HEK293T (cell line): Measurements from ENCODE around the gene LMO2.
"Not testable (repeated sequence)": the region's sequence is repeated elsewhere in the genome, so short reads cannot be mapped to it uniquely, and the experiment has no call there.

Experiments
- CTCF ChIA-PET: fragments of 350-600 bp; formaldehyde crosslinking; extraction: SDS; loops from one replicate; lab custom pipeline; 2021; ENCODE audit warnings: antibody characterized with exemption, inconsistent platforms; lab: Yijun Ruan, JAX
- POLR2A ChIA-PET: fragments of 350-600 bp; formaldehyde crosslinking; extraction: SDS; loops from one replicate; lab custom pipeline; 2020; ENCODE audit warnings: antibody characterized with exemption, inconsistent platforms; lab: Yijun Ruan, JAX
- DNase-seq: peaks from one replicate; pipeline ENCODE4 v3.0.0; 2012; ENCODE audit warnings: mixed read lengths; ENCODE audit errors: extremely low spot score
- ARNT ChIP-seq: fragments of 450-650 bp; IDR thresholded peaks from 2 replicates; pipeline ENCODE4 v1.6.1; 2017; ENCODE audit warnings: mild to moderate bottlenecking
- BHLHE40 ChIP-seq: fragments of 450-650 bp; IDR thresholded peaks from 2 replicates; pipeline ENCODE4 v1.6.1; 2016; ENCODE audit warnings: mild to moderate bottlenecking, moderate library complexity, borderline replicate concordance
- CTBP1 ChIP-seq: fragments of 450-650 bp; IDR thresholded peaks from 2 replicates; pipeline ENCODE4 v1.6.1; 2016; ENCODE audit warnings: borderline replicate concordance
- ELF4 ChIP-seq: fragments of 450-650 bp; IDR thresholded peaks from 2 replicates; pipeline ENCODE4 v1.6.1; 2017; ENCODE audit warnings: antibody characterized with exemption
- FOXA1 ChIP-seq: fragments of 450-650 bp; IDR thresholded peaks from 2 replicates; pipeline ENCODE4 v1.6.1; 2016; ENCODE audit warnings: mild to moderate bottlenecking
- FOXK2 ChIP-seq: fragments of 450-650 bp; IDR thresholded peaks from 2 replicates; pipeline ENCODE4 v1.6.1; 2016; ENCODE audit warnings: mild to moderate bottlenecking
- FOXM1 ChIP-seq: fragments of 450-650 bp; IDR thresholded peaks from 2 replicates; pipeline ENCODE4 v1.6.1; 2017; ENCODE audit warnings: mild to moderate bottlenecking, borderline replicate concordance
- HDGF ChIP-seq: fragments of 450-650 bp; IDR thresholded peaks from 2 replicates; pipeline ENCODE4 v1.6.1; 2017; ENCODE audit warnings: antibody characterized with exemption, borderline replicate concordance
- L3MBTL2 ChIP-seq: fragments of 450-650 bp; conservative IDR thresholded peaks from 2 replicates; pipeline ENCODE4 v1.6.1; 2016; ENCODE audit warnings: mild to moderate bottlenecking
- LEF1 ChIP-seq: fragments of 450-650 bp; IDR thresholded peaks from 2 replicates; pipeline ENCODE4 v1.6.1; 2017; ENCODE audit warnings: mild to moderate bottlenecking, borderline replicate concordance
- NFRKB ChIP-seq: fragments of 450-650 bp; IDR thresholded peaks from 2 replicates; pipeline ENCODE4 v1.6.1; 2016; ENCODE audit warnings: mild to moderate bottlenecking, moderate library complexity
- SP1 ChIP-seq: fragments of 450-650 bp; IDR thresholded peaks from 2 replicates; pipeline ENCODE4 v1.6.1; 2017
- SUZ12 ChIP-seq: fragments of 450-650 bp; IDR thresholded peaks from 2 replicates; pipeline ENCODE4 v1.6.1; 2016; ENCODE audit warnings: mild to moderate bottlenecking
- TARDBP ChIP-seq: fragments of 450-650 bp; IDR thresholded peaks from 2 replicates; pipeline ENCODE4 v1.6.1; 2016
- ZNF384 ChIP-seq: fragments of 450-650 bp; IDR thresholded peaks from 2 replicates; pipeline ENCODE4 v1.6.1; 2016
- TF ChIP-seq, protein P1 (sequence below): fragments of 450-650 bp; IDR thresholded peaks from 2 replicates; pipeline ENCODE4 v1.6.1; 2016

The LMO2 gene

DNA sequence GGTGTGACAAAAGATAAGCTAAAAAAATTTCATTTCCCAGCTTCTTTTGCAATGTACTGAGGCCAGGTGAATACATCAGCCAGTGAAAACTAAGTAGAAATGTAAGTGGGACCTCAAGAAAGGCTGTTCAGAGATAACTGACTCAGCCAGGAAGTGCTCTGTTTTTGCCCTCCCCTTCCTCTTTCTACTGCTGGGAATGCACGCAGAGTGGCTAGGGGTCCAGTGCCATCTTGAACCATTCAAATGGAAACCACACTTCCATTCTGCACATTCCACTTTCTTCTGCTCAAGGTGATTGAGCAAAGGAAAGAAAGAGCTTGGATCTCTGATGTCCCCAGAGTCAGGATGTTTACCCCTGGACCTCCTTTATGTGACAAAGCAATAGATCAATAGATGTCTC, 27.8 kb upstream of the LMO2 start:
- TF ChIP-seq FOXM1 (no peak), FOXK2 (no peak), HDGF (no peak), TARDBP (no peak), CTBP1 (no peak), ELF4 (no peak), LEF1 (no peak), ZNF384 (no peak)
- no peak for DNase-seq
- CTCF ChIA-PET = interaction anchor here (1.2 kb wide), 1 partner anchor 18 kb away, joined by 3 read pairs; no protein-coding TSS in a partner anchor
- POLR2A ChIA-PET = no interaction called here

GRCh38 chr11:33917402-33917801, 25.5 kb upstream of the LMO2 start:
- DNase-seq, POLR2A ChIA-PET: not testable (repeated sequence)
- CTCF ChIA-PET = interaction anchor here (0.7 to 0.8 kb wide), 2 partner anchors 13 to 18 kb away, joined by 3 to 4 read pairs; no protein-coding TSS in a partner anchor

DNA sequence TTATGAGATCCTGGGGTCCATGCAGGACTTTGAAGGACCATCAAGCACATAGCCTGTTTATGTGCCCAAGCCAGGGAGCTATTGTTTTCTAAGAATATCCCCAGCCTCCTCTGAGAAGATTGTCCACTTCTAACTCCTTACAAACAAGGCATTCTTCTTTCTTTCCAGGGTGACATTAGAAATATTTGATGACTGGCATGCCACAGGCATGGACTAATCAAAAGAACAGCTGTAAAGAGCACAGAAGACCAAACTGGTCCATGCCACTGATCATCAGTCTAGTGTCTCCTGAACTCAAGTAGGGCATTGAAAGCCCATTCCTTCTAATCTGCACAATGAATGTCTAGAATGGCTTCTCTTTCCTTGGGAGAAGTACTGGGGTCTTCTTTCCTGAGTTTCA, 24.9 kb upstream of the LMO2 start:
- no peak for DNase-seq
- POLR2A ChIA-PET = no interaction called here
- TF ChIP-seq FOXK2 (no peak), ELF4 (no peak), NFRKB (no peak), SUZ12 (no peak), LEF1 (no peak), L3MBTL2 (no peak), ARNT (no peak), ZNF384 (no peak), SP1 (no peak), FOXM1 (no peak)
- CTCF ChIA-PET = interaction anchor here (0.8 kb wide), 1 partner anchor 19 kb away, joined by 4 read pairs; no protein-coding TSS in a partner anchor

DNA sequence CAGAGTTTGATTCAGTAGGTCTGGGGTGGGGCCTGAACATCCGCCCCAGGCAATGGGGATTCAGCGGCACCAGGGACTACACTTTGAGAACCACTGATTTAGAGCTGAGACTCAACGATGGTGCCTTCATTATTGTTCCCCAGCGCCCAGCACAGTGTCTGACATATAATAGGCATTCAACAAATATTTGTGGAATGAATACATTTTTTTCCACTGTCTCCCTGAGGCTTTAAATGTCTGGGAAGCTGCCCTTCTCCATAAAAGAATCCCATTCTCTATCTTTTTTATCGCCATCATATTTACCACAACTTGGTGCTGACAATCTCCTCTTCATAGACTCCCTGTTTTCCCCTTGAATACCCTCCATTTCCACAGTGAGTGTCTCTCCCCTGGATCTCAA, 23.6 kb upstream of the LMO2 start:
- TF ChIP-seq FOXA1 = no peak
- TF ChIP-seq FOXM1 = no peak
- TF ChIP-seq SP1 = no peak
- TF ChIP-seq ZNF384 = no peak
- TF ChIP-seq L3MBTL2 = no peak
- no peak for TF ChIP-seq ARNT
- TF ChIP-seq HDGF = no peak
- TF ChIP-seq TARDBP = no peak
- POLR2A ChIA-PET = no interaction called here
- no peak for DNase-seq
- CTCF ChIA-PET = no interaction called here

GRCh38 chr11:33913991-33914390, 22.1 kb upstream of the LMO2 start:
- TF ChIP-seq CTBP1 = no peak
- TF ChIP-seq SUZ12 = no peak
- no peak for TF ChIP-seq TARDBP
- no peak for TF ChIP-seq FOXA1
- TF ChIP-seq ARNT = no peak
- TF ChIP-seq BHLHE40 = no peak
- no peak for TF ChIP-seq ELF4
- no peak for TF ChIP-seq HDGF
- no peak for TF ChIP-seq SP1
- TF ChIP-seq FOXM1 = no peak
- no peak for TF ChIP-seq NFRKB
- TF ChIP-seq, protein P1, sequence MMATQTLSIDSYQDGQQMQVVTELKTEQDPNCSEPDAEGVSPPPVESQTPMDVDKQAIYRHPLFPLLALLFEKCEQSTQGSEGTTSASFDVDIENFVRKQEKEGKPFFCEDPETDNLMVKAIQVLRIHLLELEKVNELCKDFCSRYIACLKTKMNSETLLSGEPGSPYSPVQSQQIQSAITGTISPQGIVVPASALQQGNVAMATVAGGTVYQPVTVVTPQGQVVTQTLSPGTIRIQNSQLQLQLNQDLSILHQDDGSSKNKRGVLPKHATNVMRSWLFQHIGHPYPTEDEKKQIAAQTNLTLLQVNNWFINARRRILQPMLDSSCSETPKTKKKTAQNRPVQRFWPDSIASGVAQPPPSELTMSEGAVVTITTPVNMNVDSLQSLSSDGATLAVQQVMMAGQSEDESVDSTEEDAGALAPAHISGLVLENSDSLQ = no peak
- TF ChIP-seq L3MBTL2 = no peak
- no peak for TF ChIP-seq FOXK2
- no peak for TF ChIP-seq LEF1
- no peak for TF ChIP-seq ZNF384
- DNase-seq = no peak
- POLR2A ChIA-PET = no interaction called here
- CTCF ChIA-PET = no interaction called here

DNA sequence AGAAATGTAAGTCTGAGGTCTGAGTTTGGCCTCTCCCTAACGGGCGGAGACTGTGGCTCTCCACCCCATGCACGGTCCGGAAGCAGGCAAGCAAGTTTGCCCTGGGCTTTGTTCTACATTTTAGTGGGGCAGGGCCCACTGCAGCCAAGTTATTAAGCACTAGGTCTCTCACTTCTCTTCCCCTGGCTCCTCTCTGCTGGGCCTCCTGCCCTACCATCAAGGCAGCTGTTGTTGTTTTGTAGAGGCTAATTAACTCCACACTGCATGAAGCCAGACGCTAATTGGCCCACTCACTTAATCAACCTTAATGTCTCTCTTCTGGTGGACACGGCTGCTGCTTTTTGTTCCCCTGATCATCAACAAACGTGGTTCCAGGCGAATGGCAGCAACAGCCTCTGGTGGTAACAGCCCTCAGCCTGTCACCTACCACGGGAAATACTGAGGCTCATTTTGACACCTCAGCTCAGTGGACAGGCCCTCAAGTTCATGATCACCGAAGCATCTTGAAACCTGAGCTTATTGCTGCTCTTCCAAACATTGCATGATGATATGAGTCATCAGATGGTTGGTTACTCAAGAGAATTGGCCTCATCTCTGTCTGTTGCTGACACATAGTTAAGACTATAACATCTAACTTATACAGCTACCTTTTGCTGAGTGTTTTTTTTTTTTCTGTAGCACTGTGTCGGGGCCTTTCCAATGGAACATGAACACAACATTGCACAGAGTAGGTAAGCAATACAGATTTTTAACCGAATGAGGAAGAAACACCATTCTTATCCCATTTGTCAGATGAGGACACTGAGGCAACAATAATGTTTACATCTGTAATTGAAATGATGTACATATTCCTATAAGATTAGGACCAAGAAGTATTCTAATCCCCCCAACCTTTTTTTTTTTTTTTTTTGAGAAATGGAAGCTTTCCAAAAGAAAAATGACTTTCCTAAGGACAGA, 20.8 kb upstream of the LMO2 start:
- TF ChIP-seq FOXA1 = no peak
- no peak for TF ChIP-seq TARDBP
- no peak for TF ChIP-seq HDGF
- TF ChIP-seq SUZ12 = no peak
- POLR2A ChIA-PET = no interaction called here
- CTCF ChIA-PET = no interaction called here
- no peak for DNase-seq

DNA sequence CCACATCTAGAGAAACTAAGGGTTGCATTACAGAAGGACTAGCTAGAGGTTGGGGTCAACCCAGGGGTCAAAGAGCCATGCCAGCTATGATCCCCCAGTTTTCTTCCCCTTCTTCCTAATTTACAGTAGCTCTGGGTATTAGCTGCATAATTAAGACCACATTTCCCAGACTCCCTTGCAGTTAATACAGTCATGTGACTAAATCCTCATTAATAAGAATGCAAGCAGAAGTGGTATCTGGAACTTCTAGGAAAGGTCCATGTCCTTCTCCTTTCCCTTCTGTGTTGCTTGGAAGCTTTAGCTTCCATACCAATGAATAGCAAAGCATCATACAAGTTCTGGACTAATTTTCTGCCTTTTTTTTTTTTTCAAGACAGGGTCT, 19.1 kb upstream of the LMO2 start:
- no peak for DNase-seq
- CTCF ChIA-PET = interaction anchor here (0.6 kb wide), 1 partner anchor 15 kb away, joined by 4 read pairs; no protein-coding TSS in a partner anchor
- TF ChIP-seq ZNF384 (no peak), LEF1 (no peak), HDGF (no peak), FOXA1 (no peak), SUZ12 (no peak), FOXK2 (no peak), ARNT (no peak), ELF4 (no peak), L3MBTL2 (no peak), NFRKB (no peak), BHLHE40 (no peak), SP1 (no peak), FOXM1 (no peak), CTBP1 (no peak), TARDBP (no peak)
- TF ChIP-seq, protein P1 = no peak
- POLR2A ChIA-PET = no interaction called here
